Lung (tissue), 12 donors: Measurements from ENCODE around the gene AARS2. TPM values are rescaled to one million over a fixed set of nuclear protein-coding genes. Genes with fewer than 3 reads are reported as not detected.

ENCODE experiments used
- ATAC-seq: fragments of 200-7000 bp; cut with Tn5 transposase; one replicate; pipeline ENCODE4 v1.9.1; 2020; ENCODE audit warnings: moderate number of reproducible peaks; ENCODE audit not compliant: insufficient read depth, low FRiP score
- DNase-seq, 3 donors: peaks; one replicate each; pipeline ENCODE4 v3.0.0-alpha.2; 2013 to 2017
- H3K27ac ChIP-seq, 2 donors: one replicate each; pipeline ENCODE4 v1.5.1; 2013; ENCODE audit warnings: mild to moderate bottlenecking in 2 of 2, moderate library complexity in 2 of 2, control low read depth in 1 of 2, inconsistent platforms in 1 of 2, low read depth in 1 of 2, low read length in 1 of 2
- H3K27me3 ChIP-seq, 3 donors: one replicate each; pipeline ENCODE4 v1.5.1; 2013; ENCODE audit warnings: low read length in 2 of 3; ENCODE audit not compliant: control insufficient read depth in 3 of 3, insufficient read depth in 3 of 3
- H3K36me3 ChIP-seq, 4 donors: one replicate each; pipeline ENCODE4 v1.5.1; 2013; ENCODE audit warnings: low read length in 4 of 4, mild to moderate bottlenecking in 1 of 4, moderate library complexity in 1 of 4; ENCODE audit not compliant: control insufficient read depth in 4 of 4, insufficient read depth in 4 of 4
- H3K4me1 ChIP-seq, 5 donors: one replicate each; pipeline ENCODE4 v1.5.1; 2013; ENCODE audit warnings: low read length in 5 of 5, mild to moderate bottlenecking in 2 of 5, moderate library complexity in 1 of 5; ENCODE audit not compliant: control insufficient read depth in 5 of 5, insufficient read depth in 5 of 5
- H3K4me3 ChIP-seq: one replicate; pipeline ENCODE4 v1.5.1; 2013; ENCODE audit warnings: mild to moderate bottlenecking, control low read depth, moderate library complexity
- H3K9ac ChIP-seq, 2 donors: one replicate each; pipeline ENCODE4 v1.5.1; 2013; ENCODE audit warnings: low read length in 2 of 2, control low read depth in 1 of 2; ENCODE audit not compliant: insufficient read depth in 1 of 2
- H3K9me3 ChIP-seq, 4 donors: one replicate each; pipeline ENCODE4 v1.5.1; 2013; ENCODE audit warnings: low read length in 3 of 4, mild to moderate bottlenecking in 1 of 4, moderate library complexity in 1 of 4; ENCODE audit not compliant: control insufficient read depth in 4 of 4, insufficient read depth in 3 of 4
- WGBS, 2 donors: extraction: QIAGEN DNeasy Blood & Tissue Kit; methylation state at CpG; one replicate each; pipeline ENCODE4 v1.1.7; 2013; 5-methylcytosine and 5-hydroxymethylcytosine counted together
- polyA plus RNA-seq, 2 donors: library from polyadenylated mRNA; stranded (reverse); fragments of 200-250 nt; gene quantifications; one replicate each; pipeline ENCODE4 v1.2.1, GENCODE V29; 2013
- total RNA-seq, 2 donors: library from RNA; depleted of rRNA in 1 of 2; stranded (reverse); fragments of >200 nt in 1 of 2; gene quantifications; one replicate each; pipeline ENCODE4 v1.2.1, GENCODE V29; 2014 to 2021
- TF ChIP-seq, protein P1 (sequence below): IDR thresholded peaks from 2 replicates; pipeline ENCODE4 v1.5.1; 2012; ENCODE audit warnings: mild to moderate bottlenecking; ENCODE audit errors: control extremely low read depth, extremely low read depth
- donor health status: control.
- donor health status: control.
- donor health status: Bipolar disorder and iron deficiency.
- donor health status: healthy.
- donor health status: DM: yes; HTN: yes; CAD: no.

Gene AARS2
- total and polyA plus RNA-seq, 4 donors: 4.8 to 13.7 (median 9.4) TPM

GRCh38 chr6:44260011-44260410 is 53.1 kb downstream of the AARS2 start:
- H3K27ac ChIP-seq: no peak overlapping the region
- peaks cover 6 to 45% (median 17%) of the 10 kb centered on the region in 5 donors for H3K4me1 ChIP-seq
- H3K4me3 ChIP-seq: no peak overlapping the region
- H3K9me3 ChIP-seq: no peaks in the 10 kb centered on the region
- peaks cover 0 to 22% (median 12%) of the 10 kb centered on the region in 4 donors for H3K36me3 ChIP-seq
- TF ChIP-seq, protein P1, sequence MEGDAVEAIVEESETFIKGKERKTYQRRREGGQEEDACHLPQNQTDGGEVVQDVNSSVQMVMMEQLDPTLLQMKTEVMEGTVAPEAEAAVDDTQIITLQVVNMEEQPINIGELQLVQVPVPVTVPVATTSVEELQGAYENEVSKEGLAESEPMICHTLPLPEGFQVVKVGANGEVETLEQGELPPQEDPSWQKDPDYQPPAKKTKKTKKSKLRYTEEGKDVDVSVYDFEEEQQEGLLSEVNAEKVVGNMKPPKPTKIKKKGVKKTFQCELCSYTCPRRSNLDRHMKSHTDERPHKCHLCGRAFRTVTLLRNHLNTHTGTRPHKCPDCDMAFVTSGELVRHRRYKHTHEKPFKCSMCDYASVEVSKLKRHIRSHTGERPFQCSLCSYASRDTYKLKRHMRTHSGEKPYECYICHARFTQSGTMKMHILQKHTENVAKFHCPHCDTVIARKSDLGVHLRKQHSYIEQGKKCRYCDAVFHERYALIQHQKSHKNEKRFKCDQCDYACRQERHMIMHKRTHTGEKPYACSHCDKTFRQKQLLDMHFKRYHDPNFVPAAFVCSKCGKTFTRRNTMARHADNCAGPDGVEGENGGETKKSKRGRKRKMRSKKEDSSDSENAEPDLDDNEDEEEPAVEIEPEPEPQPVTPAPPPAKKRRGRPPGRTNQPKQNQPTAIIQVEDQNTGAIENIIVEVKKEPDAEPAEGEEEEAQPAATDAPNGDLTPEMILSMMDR: no peak
- DNase-seq: no peak
- ATAC-seq: no peak
- H3K9ac ChIP-seq: no peak overlapping the region
- H3K27me3 ChIP-seq: no peaks in the 10 kb centered on the region
- 92 to 97% methylated on average over 8 of the region's 8 CpGs for WGBS, 2 donors

DNA sequence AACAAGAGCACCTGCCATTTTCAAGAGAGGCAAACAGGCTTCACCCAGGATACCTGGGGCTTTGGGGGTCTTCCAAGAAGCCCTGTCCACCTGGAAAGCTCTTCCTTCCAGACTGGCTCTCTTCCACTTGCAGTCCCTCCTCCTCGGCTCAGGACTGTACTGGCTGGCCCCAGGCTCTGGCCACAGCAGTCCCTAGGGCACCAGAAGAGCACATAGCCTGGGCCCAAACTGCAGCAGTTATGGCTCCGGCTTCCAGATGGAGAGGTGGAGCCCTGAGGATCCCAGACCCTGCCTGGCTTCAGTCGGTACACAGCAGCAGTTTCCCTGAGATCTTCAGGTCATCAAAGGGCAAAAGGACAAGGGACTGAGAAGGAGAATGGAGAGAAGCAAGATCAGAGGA is 54.2 kb downstream of the AARS2 start:
- Histone ChIP-seq H3K9ac (no peak overlapping the region), H3K4me1 (peaks cover 0 to 36% (median 17%) of the 10 kb centered on the region in 5 donors), H3K9me3 (no peaks in the 10 kb centered on the region), H3K27me3 (no peaks in the 10 kb centered on the region), H3K4me3 (no peak overlapping the region), H3K36me3 (peaks cover 5 to 33% (median 22%) of the 10 kb centered on the region in 4 donors), H3K27ac (no peak overlapping the region)
- ATAC-seq (no peak), DNase-seq (no peak)
- TF ChIP-seq, protein P1: no peak
- WGBS, 2 donors: 93 to 97% methylated on average over 3 of the region's 3 CpGs

- ATAC-seq (no peak), DNase-seq (no peak)
- Histone ChIP-seq H3K4me3 (no peak overlapping the region), H3K36me3 (peaks cover 10 to 35% (median 26%) of the 10 kb centered on the region in 4 donors), H3K9me3 (no peaks in the 10 kb centered on the region), H3K9ac (no peak overlapping the region), H3K4me1 (peaks cover 0 to 31% (median 12%) of the 10 kb centered on the region in 5 donors), H3K27me3 (no peaks in the 10 kb centered on the region), H3K27ac (peak overlapping the region; percentile 89)
- TF ChIP-seq, protein P1: no peak
- 84 to 88% methylated on average over 9 of the region's 9 CpGs for WGBS, 2 donors
Measured at GRCh38 chr6:44258325-44258863, 54.8 kb downstream of the AARS2 start.

- peaks cover 0 to 25% (median 9%) of the 10 kb centered on the region in 5 donors for H3K4me1 ChIP-seq
- TF ChIP-seq, protein P1: no peak
- peaks cover 15 to 40% (median 29%) of the 10 kb centered on the region in 4 donors for H3K36me3 ChIP-seq
- H3K27me3 ChIP-seq: no peaks in the 10 kb centered on the region
- 31 to 39% methylated on average over 15 of the region's 15 CpGs for WGBS, 2 donors
- H3K9me3 ChIP-seq: no peaks in the 10 kb centered on the region
- no peak for ATAC-seq
- peak overlapping the region; percentile 39 to 50 for H3K9ac ChIP-seq
- H3K27ac ChIP-seq: peak overlapping the region; percentile 89
- DNase-seq: no peak
- H3K4me3 ChIP-seq: peak overlapping the region; percentile 51
Measured at GRCh38 chr6:44257753-44258324, 55.3 kb downstream of the AARS2 start.
